Aorta (tissue), 5 donors: ENCODE measurements around the gene NCS1. TPM values are rescaled to one million over a fixed set of nuclear protein-coding genes. Genes with fewer than 3 reads are reported as not detected.

Experiments
- ATAC-seq: fragments of 200-7000 bp; cut with Tn5 transposase; one replicate; pipeline ENCODE4 v1.9.1; 2022; ENCODE audit warnings: moderate library complexity; ENCODE audit not compliant: low FRiP score
- DNase-seq, 2 donors: peaks; one replicate each; pipeline ENCODE4 v3.0.0-alpha.2; 2020
- H3K27ac ChIP-seq, 2 donors: one replicate each; pipeline ENCODE4 v1.5.1; 2013; ENCODE audit warnings: low read length in 2 of 2, mild to moderate bottlenecking in 2 of 2, moderate library complexity in 2 of 2, control low read depth in 1 of 2, inconsistent platforms in 1 of 2, low read depth in 1 of 2
- H3K27me3 ChIP-seq, 2 donors: one replicate each; pipeline ENCODE4 v1.6.1; 2013; ENCODE audit warnings: control low read depth in 1 of 2, low read length in 1 of 2, mild to moderate bottlenecking in 1 of 2, moderate library complexity in 1 of 2; ENCODE audit not compliant: insufficient read depth in 2 of 2, control insufficient read depth in 1 of 2
- H3K36me3 ChIP-seq, 2 donors: one replicate each; pipeline ENCODE4 v1.6.1; 2013; ENCODE audit warnings: control low read depth in 1 of 2, low read length in 1 of 2, mild to moderate bottlenecking in 1 of 2; ENCODE audit not compliant: insufficient read depth in 2 of 2, control insufficient read depth in 1 of 2
- H3K4me1 ChIP-seq, 2 donors: one replicate each; pipeline ENCODE4 v1.6.1; 2013; ENCODE audit warnings: low read length in 2 of 2, control low read depth in 1 of 2, mild to moderate bottlenecking in 1 of 2, moderate library complexity in 1 of 2; ENCODE audit not compliant: insufficient read depth in 2 of 2, control insufficient read depth in 1 of 2
- H3K4me3 ChIP-seq, 2 donors: one replicate each; pipeline ENCODE4 v1.5.1; 2013; ENCODE audit warnings: low read length in 2 of 2, control low read depth in 1 of 2, mild to moderate bottlenecking in 1 of 2
- H3K9me3 ChIP-seq: one replicate; pipeline ENCODE4 v1.6.1; 2013; ENCODE audit warnings: mild to moderate bottlenecking, low read length; ENCODE audit not compliant: control insufficient read depth
- WGBS, 2 donors: extraction: QIAGEN DNeasy Blood & Tissue Kit; methylation state at CpG; one replicate each; pipeline ENCODE4 v1.1.7; 2013; 5-methylcytosine and 5-hydroxymethylcytosine counted together
- intact Hi-C, 2 donors: fragments of 100-400 bp; cut with DNase I; formaldehyde crosslinking; loops; one replicate each; pipeline versions ENCODE4 v1.14.2 to v1.15.0; 2022
- polyA plus RNA-seq, 2 donors: library from polyadenylated mRNA; stranded (reverse); fragments of 200-250 nt; gene quantifications; one replicate each; pipeline ENCODE4 v1.2.3, GENCODE V29; 2013
- total RNA-seq, 2 donors: library from RNA; stranded (reverse); fragmentation: NEBNext Ultra II Directional; extraction: Animal tissue kit (Norgen Biotek cat#: 25700); gene quantifications; one replicate each; pipeline ENCODE4 v1.2.1, GENCODE V29; 2021
- donor health status: healthy with polysubstance abuse.
- donor health status: Bipolar disorder and iron deficiency.
- donor health status: DM: no; HTN: no; CAD: no.
- donor health status: DM: no; HTN: no; CAD: no.
- donor health status: DM: yes; HTN: yes; CAD: no.

The NCS1 gene
- total and polyA plus RNA-seq, 4 donors, result 21.3 to 171 (median 47.4) TPM

DNA sequence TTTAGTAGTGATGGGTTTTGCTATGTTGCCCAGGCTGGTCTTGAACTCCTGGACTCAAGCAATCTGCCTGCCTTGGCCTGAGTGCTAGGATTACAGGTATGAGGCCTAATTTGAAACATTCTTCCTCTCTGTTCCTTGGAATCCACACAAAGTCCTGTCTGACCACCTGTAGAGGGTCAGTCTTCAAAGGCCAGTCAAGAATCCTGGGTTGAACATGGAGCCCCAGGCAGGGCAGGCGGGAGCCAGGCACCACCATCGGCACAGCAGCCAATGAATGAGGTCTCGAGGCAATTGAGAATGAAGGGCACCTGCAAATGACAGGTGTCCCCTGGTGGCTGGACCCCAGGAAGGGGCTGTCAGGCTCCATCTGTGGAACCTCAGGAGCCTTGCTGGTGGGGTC lies 17.4 kb upstream of the NCS1 start:
- 95 to 97% methylated on average over 3 of the region's 3 CpGs for WGBS, 2 donors
- no peak for DNase-seq
- H3K27me3 ChIP-seq, result no peaks in the 10 kb centered on the region
- no peak overlapping the region for H3K4me3 ChIP-seq
- no peaks in the 10 kb centered on the region for H3K36me3 ChIP-seq
- H3K4me1 ChIP-seq, result no peaks in the 10 kb centered on the region
- intact Hi-C loops, result loop anchor here (5.0 kb wide), 2 partner anchors 38 to 82 kb away; no protein-coding TSS in a partner anchor
- no peak overlapping the region for H3K27ac ChIP-seq
- no peak for ATAC-seq
- no peaks in the 10 kb centered on the region for H3K9me3 ChIP-seq

DNA sequence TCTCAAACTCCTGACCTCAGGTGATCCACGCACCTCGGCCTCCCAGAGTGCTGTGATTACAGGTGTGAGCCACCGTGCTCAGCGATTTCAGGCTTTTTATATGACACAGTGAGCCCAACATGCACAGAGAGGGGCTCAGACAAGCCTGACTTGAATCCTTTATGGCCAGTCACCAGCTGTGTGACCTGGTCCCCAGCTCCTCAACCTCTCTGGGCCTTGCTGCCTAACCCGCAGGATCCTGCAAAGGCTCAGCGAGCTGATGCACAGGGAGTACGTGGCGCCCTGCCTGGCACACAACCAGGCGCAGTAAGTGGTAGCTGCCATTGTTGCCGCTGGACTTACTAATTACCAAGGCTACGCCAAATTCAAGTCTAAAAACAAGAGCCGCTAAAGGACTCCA lies 16.6 kb upstream of the NCS1 start:
- no peaks in the 10 kb centered on the region for H3K9me3 ChIP-seq
- DNase-seq, result no peak
- no peaks in the 10 kb centered on the region for H3K36me3 ChIP-seq
- ATAC-seq, result no peak
- H3K27ac ChIP-seq, result no peak overlapping the region
- intact Hi-C loops, result loop anchor here (2.0 to 5.0 kb wide), 3 partner anchors 38 to 82 kb away; no protein-coding TSS in a partner anchor
- 89 to 98% methylated on average over 12 of the region's 12 CpGs for WGBS, 2 donors
- H3K27me3 ChIP-seq, result no peaks in the 10 kb centered on the region
- no peaks in the 10 kb centered on the region for H3K4me1 ChIP-seq
- no peak overlapping the region for H3K4me3 ChIP-seq

DNA sequence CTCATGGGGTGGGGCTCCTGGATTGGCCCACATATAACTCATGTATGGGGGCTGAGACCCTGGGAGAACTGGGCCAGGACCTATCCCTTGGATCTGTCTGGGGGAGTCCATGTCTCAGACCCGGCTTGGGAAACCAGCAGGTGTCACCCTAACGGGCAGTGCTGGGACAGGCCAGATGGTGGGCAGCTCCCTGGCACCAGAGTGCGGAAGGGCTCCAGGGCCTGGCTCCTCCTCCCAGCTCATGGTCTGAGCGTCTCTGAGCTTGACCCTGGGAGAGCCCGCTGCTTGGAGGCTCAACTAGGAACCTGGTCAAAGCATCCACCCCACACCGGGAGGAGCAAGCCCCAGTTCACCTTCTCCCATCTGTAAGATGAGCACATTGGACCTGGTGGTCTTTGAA lies 15.5 kb upstream of the NCS1 start:
- intact Hi-C loops, result loop anchor here (2.0 to 5.0 kb wide), 3 partner anchors 39 to 81 kb away; no protein-coding TSS in a partner anchor
- H3K4me1 ChIP-seq, result no peaks in the 10 kb centered on the region
- ATAC-seq (peak; percentile 72), DNase-seq (peak; percentile 79 to 90)
- H3K9me3 ChIP-seq, result no peaks in the 10 kb centered on the region
- H3K27me3 ChIP-seq, result no peaks in the 10 kb centered on the region
- H3K27ac ChIP-seq, result no peak overlapping the region
- H3K36me3 ChIP-seq, result no peaks in the 10 kb centered on the region
- WGBS, 2 donors, result 13 to 15% methylated on average over 6 of the region's 6 CpGs
- no peak overlapping the region for H3K4me3 ChIP-seq

DNA sequence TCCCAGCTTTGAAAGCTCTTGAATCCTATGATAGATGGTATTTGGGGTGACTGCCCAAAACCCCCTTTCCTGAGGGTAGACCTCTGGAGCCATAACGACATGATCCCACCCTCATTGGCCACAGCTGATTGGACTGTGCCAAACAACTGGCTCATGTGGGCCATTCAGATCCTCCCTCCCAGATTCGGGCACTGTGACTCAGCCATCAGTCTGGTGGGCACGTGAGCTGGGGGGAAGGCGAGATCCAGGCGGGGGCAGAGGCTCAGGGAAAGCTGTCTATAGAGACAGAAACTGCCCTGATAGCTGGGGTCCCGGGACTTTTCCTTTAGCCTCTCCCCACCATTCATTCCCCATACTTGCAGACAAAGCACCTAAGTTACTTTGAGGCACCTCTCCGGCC lies 15.1 kb upstream of the NCS1 start:
- H3K9me3 ChIP-seq, result no peaks in the 10 kb centered on the region
- DNase-seq, result no peak
- H3K36me3 ChIP-seq, result no peaks in the 10 kb centered on the region
- WGBS, 2 donors, result 40 to 46% methylated on average over 7 of the region's 7 CpGs
- no peaks in the 10 kb centered on the region for H3K27me3 ChIP-seq
- no peak overlapping the region for H3K27ac ChIP-seq
- H3K4me1 ChIP-seq, result no peaks in the 10 kb centered on the region
- intact Hi-C loops, result loop anchor here (2.0 to 5.0 kb wide), 3 partner anchors 40 to 80 kb away; no protein-coding TSS in a partner anchor
- H3K4me3 ChIP-seq, result no peak overlapping the region
- ATAC-seq, result no peak

DNA sequence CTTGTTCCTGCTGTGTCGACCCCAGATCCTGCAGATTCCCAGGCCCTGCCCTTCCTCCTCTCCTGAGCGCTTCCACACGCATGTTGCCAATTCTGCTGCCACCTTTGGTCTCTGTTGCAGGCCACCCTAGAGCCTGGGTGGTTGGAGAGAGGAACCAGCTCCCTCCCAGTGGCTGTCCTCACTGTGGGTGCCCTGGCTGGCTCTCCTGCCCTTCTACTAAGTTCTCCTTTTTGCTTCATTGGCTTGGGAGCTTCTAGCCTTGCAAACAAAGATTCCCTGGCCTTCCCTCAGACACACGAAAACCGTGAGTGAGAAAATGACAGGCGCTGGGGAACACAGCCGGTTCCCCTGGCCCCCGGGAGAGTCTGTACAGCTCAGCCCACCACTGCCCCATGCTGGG lies 14.2 kb upstream of the NCS1 start:
- Histone ChIP-seq H3K27ac (no peak overlapping the region), H3K4me3 (no peak overlapping the region), H3K36me3 (no peaks in the 10 kb centered on the region), H3K4me1 (no peaks in the 10 kb centered on the region), H3K9me3 (no peaks in the 10 kb centered on the region), H3K27me3 (no peaks in the 10 kb centered on the region)
- DNase-seq, result no peak
- no peak for ATAC-seq
- 89 to 96% methylated on average over 8 of the region's 8 CpGs for WGBS, 2 donors
- intact Hi-C loops, result loop anchor here (5.0 kb wide), 2 partner anchors 41 to 79 kb away; no protein-coding TSS in a partner anchor

DNA sequence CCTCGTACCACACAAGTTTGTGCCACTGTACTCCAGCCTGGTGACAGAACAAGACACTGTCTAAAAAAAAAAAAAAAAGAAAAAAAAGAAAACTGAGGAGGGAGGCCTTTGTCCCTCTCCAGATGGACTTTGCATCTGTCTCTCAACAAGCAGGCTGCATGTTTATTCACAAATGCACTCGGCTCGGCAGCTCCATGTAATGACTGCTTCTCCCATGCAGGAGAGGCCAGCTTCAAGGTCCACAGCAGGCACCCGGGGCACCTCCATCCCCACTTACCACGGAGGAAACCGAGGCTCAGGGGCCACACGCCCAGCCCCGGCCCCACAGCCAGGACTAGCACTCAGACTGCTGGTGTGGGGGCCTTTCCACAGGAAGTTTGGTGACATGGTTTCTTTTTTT lies 13.1 kb upstream of the NCS1 start:
- H3K9me3 ChIP-seq, result no peaks in the 10 kb centered on the region
- H3K27ac ChIP-seq, result no peak overlapping the region
- no peak overlapping the region for H3K4me3 ChIP-seq
- no peaks in the 10 kb centered on the region for H3K27me3 ChIP-seq
- DNase-seq, result no peak
- H3K4me1 ChIP-seq, result no peaks in the 10 kb centered on the region
- H3K36me3 ChIP-seq, result no peaks in the 10 kb centered on the region
- intact Hi-C loops, result loop anchor here (5.0 kb wide), 2 partner anchors 42 to 78 kb away; no protein-coding TSS in a partner anchor
- 85 to 87% methylated on average over 8 of the region's 8 CpGs for WGBS, 2 donors
- ATAC-seq, result no peak

DNA sequence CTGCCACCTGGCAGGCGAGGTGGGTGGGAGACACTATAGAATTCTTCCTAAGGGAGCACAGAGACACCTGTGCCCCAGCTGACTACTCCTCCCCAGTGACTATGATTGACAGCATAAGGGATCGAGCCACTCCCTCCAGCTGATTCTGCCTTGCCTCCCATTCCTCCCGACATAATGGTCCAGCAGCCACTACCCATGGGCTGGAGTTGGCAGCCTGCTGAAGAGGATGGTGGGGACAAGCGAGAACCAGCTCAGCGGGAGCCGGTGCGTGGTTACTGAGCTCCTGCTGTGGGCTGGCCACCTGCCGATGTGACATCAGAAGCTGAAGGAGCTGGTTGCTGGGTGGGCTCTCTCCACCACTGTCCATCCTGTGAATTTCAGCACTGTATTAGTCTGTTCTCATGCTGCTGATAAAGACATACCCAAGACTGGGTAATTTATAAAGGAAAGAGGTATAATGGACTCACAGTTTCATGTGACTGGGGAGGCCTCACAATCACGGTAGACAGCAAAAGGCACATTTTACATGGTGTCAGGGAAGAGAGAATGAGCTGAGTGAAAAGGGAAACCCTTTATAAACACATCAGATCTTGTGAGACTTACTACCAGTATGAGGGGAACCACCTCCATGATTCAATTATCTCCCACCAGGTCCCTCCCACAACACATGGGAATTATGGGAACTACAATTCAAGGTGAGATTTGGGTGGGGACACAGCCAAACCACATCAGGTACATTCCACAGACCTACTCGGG lies 12.1 kb upstream of the NCS1 start:
- Histone ChIP-seq H3K4me1 (no peaks in the 10 kb centered on the region), H3K27ac (no peak overlapping the region), H3K36me3 (no peaks in the 10 kb centered on the region), H3K9me3 (no peaks in the 10 kb centered on the region), H3K4me3 (no peak overlapping the region), H3K27me3 (no peaks in the 10 kb centered on the region)
- no peak for DNase-seq
- intact Hi-C loops, result loop anchor here (5.0 kb wide), 2 partner anchors 43 to 77 kb away; no protein-coding TSS in a partner anchor
- ATAC-seq, result no peak
- 90 to 92% methylated on average over 10 of the region's 10 CpGs for WGBS, 2 donors

DNA sequence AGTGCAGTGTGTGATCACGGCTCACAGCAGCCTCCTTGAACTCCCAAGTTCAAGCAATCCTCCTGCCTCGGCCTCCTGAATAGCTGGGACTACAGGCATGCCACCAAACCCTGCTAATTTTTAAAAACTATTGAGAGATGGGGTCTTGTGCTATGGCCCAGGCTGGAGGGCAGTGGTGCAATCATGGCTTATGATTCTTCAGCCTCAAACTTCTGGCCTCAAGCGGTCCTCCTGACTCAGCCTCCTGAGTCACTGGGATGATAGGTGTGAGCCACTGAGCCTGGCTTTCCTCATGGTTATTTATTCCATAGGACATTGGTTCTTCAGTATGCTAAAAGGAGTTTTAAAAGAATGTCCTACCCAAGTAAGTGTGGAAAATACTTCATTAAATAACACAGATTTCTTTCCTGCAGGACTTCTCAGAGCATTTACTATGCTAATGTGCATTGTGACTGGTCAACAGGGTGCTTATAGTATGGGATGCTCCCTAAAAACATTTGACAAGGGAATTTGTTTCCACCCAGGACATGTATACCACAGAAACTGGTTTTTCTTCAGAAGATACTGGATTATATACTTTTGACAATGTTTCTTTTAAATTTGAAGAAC lies 11.2 kb upstream of the NCS1 start:
- H3K9me3 ChIP-seq, result no peaks in the 10 kb centered on the region
- intact Hi-C loops, result no loop called here
- WGBS, 2 donors, result 95 to 96% methylated on average over 3 of the region's 3 CpGs
- H3K4me3 ChIP-seq, result no peak overlapping the region
- no peak for DNase-seq
- ATAC-seq, result no peak
- no peak overlapping the region for H3K27ac ChIP-seq
- no peaks in the 10 kb centered on the region for H3K36me3 ChIP-seq
- no peaks in the 10 kb centered on the region for H3K4me1 ChIP-seq
- H3K27me3 ChIP-seq, result no peaks in the 10 kb centered on the region

DNA sequence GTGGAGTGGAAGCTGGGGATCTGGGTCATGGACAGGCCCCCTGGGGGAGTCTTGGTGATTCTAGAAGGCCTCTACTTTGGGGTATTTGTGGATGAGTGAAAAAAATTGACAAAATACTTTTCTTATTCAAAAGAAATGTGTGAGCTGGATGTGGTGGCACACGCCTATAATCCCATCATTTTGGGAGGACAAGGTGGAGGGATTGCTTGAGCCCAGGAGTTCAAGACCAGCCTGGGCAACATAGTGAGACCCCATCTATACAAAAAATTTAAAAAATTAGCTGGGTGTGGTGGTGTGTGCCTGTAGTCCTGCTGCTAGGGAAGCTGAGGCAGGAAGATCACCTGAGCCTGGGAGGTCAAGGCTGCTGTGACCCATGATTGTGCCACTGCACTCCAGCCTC lies 6.6 kb upstream of the NCS1 start:
- Histone ChIP-seq H3K36me3 (no peaks in the 10 kb centered on the region), H3K27me3 (no peaks in the 10 kb centered on the region), H3K4me1 (no peaks in the 10 kb centered on the region), H3K27ac (no peak overlapping the region), H3K4me3 (no peak overlapping the region), H3K9me3 (no peaks in the 10 kb centered on the region)
- WGBS, 2 donors, result 92 to 100% methylated on average over 1 of the region's 1 CpG
- intact Hi-C loops, result no loop called here
- DNase-seq, result no peak
- ATAC-seq, result no peak
